K562 (cell line): ENCODE results near the gene RNF187. TPM values are rescaled to one million over a fixed set of nuclear protein-coding genes. Genes with fewer than 3 reads are reported as not detected.

Source experiments
- CGGBP1 ChIP-seq: fragments of 250-450 bp; sonication (Bioruptor Pico); IDR thresholded peaks from 2 replicates; pipeline ENCODE4 v1.9.0; 2021; ENCODE audit warnings: mild to moderate bottlenecking
- CUX1 ChIP-seq: fragments of 200-800 bp; sonication (Bioruptor generic); IDR thresholded peaks from 2 replicates; pipeline ENCODE4 v1.6.1; 2016; ENCODE audit warnings: missing genetic modification characterization, missing compliant biosample characterization
- NR2C1 ChIP-seq, 2 experiments: fragments of 450-650 bp; IDR thresholded peaks; 2 replicates each; pipeline ENCODE4 v1.6.1; 2017; ENCODE audit warnings: mild to moderate bottlenecking in 2 of 2, antibody characterized with exemption in 1 of 2, inconsistent platforms in 1 of 2, missing compliant biosample characterization in 1 of 2, missing genetic modification characterization in 1 of 2
- PHF20 ChIP-seq: fragments of 450-650 bp; IDR thresholded peaks from 2 replicates; pipeline ENCODE4 v1.6.1; 2018; ENCODE audit not compliant: partially characterized antibody
- POLR2H ChIP-seq: IDR thresholded peaks from 2 replicates; pipeline ENCODE4 v1.6.1; 2016; ENCODE audit warnings: missing genetic modification characterization, low read depth, mild to moderate bottlenecking, control low read depth, missing compliant biosample characterization, moderate library complexity
- RBM25 ChIP-seq: fragments of 200-400 bp; formaldehyde crosslinking; IDR thresholded peaks from 2 replicates; pipeline ENCODE4 v1.6.1; 2018; ENCODE audit warnings: low read length, low read depth, moderate library complexity; ENCODE audit not compliant: severe bottlenecking
- SIRT6 ChIP-seq: IDR thresholded peaks from one replicate; pipeline ENCODE4 v1.6.1; 2012; ENCODE audit warnings: low read depth, mild to moderate bottlenecking, control low read depth, inconsistent platforms, low read length, moderate library complexity
- THAP12 ChIP-seq: fragments of 250-450 bp; sonication (Bioruptor Pico); IDR thresholded peaks from 2 replicates; pipeline ENCODE4 v1.9.0; 2021; ENCODE audit warnings: mild to moderate bottlenecking, inconsistent platforms
- polyA plus RNA-seq, 8 experiments: library from polyadenylated mRNA; depleted of rRNA in 4 of 8; stranded (reverse) in 5 of 8; unstranded in 3 of 8; fragments of >200 nt; fragmentation: Nextera tagmentation in 2 of 8; fragmentation: Illumina TruSeq in 1 of 8; extraction: Ambion mirVana in 2 of 8; extraction: Trizol in 1 of 8; gene quantifications; 2 replicates each; pipeline versions ENCODE4 v1.2.1 to v1.2.3, GENCODE V29; 2011 to 2014; ENCODE audit warnings: inconsistent platforms in 1 of 8, missing spikeins in 1 of 8
- total RNA-seq, 7 experiments: library from RNA; depleted of rRNA in 6 of 7; stranded (reverse); fragments of >200 nt in 6 of 7; fragmentation: Illumina TruSeq in 2 of 7; extraction: Trizol in 2 of 7; gene quantifications; 2 replicates each; pipeline versions ENCODE4 v1.2.1 to v1.2.3, GENCODE V29; 2011 to 2021; ENCODE audit warnings: low replicate concordance in 1 of 7

RNF187 gene
- total and polyA plus RNA-seq, 9 of the 15 experiments (the other 6 are each of a cell fraction or from before 2014, with no cell fraction given), result 2.3 to 119 (median 41.9) TPM

- TF ChIP-seq THAP12 (CRISPR knock-in tag), result no peak; the same call in 1 of the 2 replicates
- TF ChIP-seq RBM25, result peak; percentile 97
- peak; percentile 90 for TF ChIP-seq CUX1
- no peak for TF ChIP-seq NR2C1 (IDR thresholded peaks at IDR 0.05)
- 0 out of 2 replicates have a peak, but pooled peaks have one; percentile 46 for TF ChIP-seq NR2C1 (tag; IDR thresholded peaks at IDR 0.05)
- TF ChIP-seq POLR2H, result peak; percentile 18
- TF ChIP-seq PHF20, result peak; percentile 42
- TF ChIP-seq CGGBP1, result no peak
- no peak for TF ChIP-seq SIRT6
Observed at GRCh38 chr1:228486596-228487335, 416 bp upstream of the RNF187 start (continued).
